Measurements from ENCODE around the gene CCSER1.
"Not testable (repeated sequence)": the region's sequence is repeated elsewhere in the genome, so short reads cannot be mapped to it uniquely, and the experiment has no call there.

The CCSER1 gene

DNA sequence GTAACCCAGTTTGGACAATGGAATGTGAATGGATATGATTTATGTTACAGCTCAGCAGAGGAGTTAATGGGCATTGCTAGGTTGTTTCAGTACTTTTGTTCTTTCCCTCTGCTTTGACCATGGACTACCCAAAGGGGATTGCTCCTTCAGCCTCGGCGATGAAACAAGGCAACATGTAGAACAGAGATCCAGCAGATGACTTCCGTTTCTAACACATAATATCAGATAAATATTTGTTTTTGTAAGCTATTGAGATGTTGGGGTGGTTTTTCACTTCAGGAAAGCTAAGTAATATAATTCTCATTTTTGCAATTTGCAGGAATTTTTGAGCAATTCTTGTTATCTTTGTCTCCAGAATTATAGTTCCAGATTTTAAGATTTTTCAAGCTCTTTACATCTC, 1241.9 kb downstream of the CCSER1 start:
- Histone ChIP-seq H2AFZ (ENCODE audit: low read depth, low read length) (no peak overlapping the region), H3K9ac (ENCODE audit: low read depth, low read length) (no peak overlapping the region), H3K4me3 (ENCODE audit: low read depth in 1 of 2, low read length in 2 of 2) (no peak overlapping the region), H3K4me2 (ENCODE audit: insufficient read depth, low read length) (no peak overlapping the region), H4K20me1 (ENCODE audit: insufficient read depth, low read length) (no peaks in the 10 kb centered on the region), H3K27ac (ENCODE audit: low read length) (no peak overlapping the region), H3K27me3 (ENCODE audit: insufficient read depth, low read length, poor library complexity) (no peaks in the 10 kb centered on the region), H3K36me3 (ENCODE audit: insufficient read depth, low read length) (no peaks in the 10 kb centered on the region), H3K9me3 (ENCODE audit: insufficient read depth, low read length, severe bottlenecking) (no peaks in the 10 kb centered on the region), H3K4me1 (ENCODE audit: insufficient read depth, low read length) (no peaks in the 10 kb centered on the region), H3K79me2 (ENCODE audit: insufficient read depth, low read length) (no peaks in the 10 kb centered on the region)
- DNase-seq (no peak), ATAC-seq (ENCODE audit: insufficient read depth, low read depth) (no peak)
- TF ChIP-seq, protein P1, sequence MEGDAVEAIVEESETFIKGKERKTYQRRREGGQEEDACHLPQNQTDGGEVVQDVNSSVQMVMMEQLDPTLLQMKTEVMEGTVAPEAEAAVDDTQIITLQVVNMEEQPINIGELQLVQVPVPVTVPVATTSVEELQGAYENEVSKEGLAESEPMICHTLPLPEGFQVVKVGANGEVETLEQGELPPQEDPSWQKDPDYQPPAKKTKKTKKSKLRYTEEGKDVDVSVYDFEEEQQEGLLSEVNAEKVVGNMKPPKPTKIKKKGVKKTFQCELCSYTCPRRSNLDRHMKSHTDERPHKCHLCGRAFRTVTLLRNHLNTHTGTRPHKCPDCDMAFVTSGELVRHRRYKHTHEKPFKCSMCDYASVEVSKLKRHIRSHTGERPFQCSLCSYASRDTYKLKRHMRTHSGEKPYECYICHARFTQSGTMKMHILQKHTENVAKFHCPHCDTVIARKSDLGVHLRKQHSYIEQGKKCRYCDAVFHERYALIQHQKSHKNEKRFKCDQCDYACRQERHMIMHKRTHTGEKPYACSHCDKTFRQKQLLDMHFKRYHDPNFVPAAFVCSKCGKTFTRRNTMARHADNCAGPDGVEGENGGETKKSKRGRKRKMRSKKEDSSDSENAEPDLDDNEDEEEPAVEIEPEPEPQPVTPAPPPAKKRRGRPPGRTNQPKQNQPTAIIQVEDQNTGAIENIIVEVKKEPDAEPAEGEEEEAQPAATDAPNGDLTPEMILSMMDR (IDR thresholded peaks at IDR 0.05; ENCODE audit: borderline replicate concordance, extremely low read depth, low read length, poor library complexity, severe bottlenecking), result no peak
- TF ChIP-seq EZH2 (IDR thresholded peaks at IDR 0.05; ENCODE audit: borderline replicate concordance, low read depth, low read length, severe bottlenecking), result no peak

DNA sequence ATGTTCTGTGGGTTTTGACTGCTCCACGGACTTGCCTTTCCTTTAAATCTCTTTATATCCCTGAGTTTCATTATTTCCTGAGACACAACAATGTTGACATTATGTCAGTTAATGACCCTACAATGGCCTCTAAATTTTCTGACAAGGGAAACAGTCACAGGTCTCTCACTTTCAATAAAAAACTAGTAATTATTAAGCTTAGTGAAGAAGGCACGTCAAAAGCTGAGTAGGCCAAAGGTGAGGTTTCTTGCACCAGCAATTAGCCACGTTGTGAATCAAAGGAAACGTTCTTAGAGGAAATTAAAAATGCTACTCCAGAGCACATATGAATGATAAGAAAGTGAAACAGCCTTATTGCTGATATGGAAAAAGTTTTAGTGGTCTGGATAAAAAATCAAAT, 1246.4 kb downstream of the CCSER1 start:
- Histone ChIP-seq H3K4me2 (ENCODE audit: insufficient read depth, low read length) (no peak overlapping the region), H3K36me3 (ENCODE audit: insufficient read depth, low read length) (no peaks in the 10 kb centered on the region), H2AFZ (ENCODE audit: low read depth, low read length) (no peak overlapping the region), H3K27me3 (ENCODE audit: insufficient read depth, low read length, poor library complexity) (no peaks in the 10 kb centered on the region), H3K9ac (ENCODE audit: low read depth, low read length) (no peak overlapping the region), H3K9me3 (ENCODE audit: insufficient read depth, low read length, severe bottlenecking) (no peaks in the 10 kb centered on the region), H3K27ac (ENCODE audit: low read length) (no peak overlapping the region), H4K20me1 (ENCODE audit: insufficient read depth, low read length) (no peaks in the 10 kb centered on the region), H3K79me2 (ENCODE audit: insufficient read depth, low read length) (no peaks in the 10 kb centered on the region), H3K4me3 (ENCODE audit: low read depth in 1 of 2, low read length in 2 of 2) (no peak overlapping the region), H3K4me1 (ENCODE audit: insufficient read depth, low read length) (no peaks in the 10 kb centered on the region)
- DNase-seq (no peak), ATAC-seq (ENCODE audit: insufficient read depth, low read depth) (no peak)
- no peak for TF ChIP-seq EZH2 (IDR thresholded peaks at IDR 0.05; ENCODE audit: borderline replicate concordance, low read depth, low read length, severe bottlenecking)

DNA sequence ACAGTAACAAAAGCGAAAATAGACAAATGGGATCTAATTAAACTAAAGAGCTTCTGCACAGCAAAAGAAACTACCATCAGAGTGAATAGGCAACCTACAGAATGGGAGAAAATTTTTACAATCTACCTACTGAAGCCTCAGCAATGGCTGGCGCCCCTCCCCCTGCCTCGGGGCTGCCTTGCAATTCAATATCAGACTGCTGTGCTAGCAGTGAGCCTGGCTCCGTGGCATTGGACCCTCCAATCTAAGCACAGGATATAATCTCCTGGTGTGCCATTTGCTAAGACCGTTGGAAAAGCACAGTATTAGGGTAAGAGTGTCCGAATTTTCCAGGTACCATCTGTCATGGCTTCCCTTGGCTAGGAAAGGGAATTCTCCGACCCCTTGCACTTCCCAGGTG, 1278.2 kb downstream of the CCSER1 start:
- H3K79me2 ChIP-seq (ENCODE audit: insufficient read depth, low read length); H3K4me2 ChIP-seq (ENCODE audit: insufficient read depth, low read length); H3K9ac ChIP-seq (ENCODE audit: low read depth, low read length); DNase-seq; H3K27ac ChIP-seq (ENCODE audit: low read length); H3K9me3 ChIP-seq (ENCODE audit: insufficient read depth, low read length, severe bottlenecking); H3K36me3 ChIP-seq (ENCODE audit: insufficient read depth, low read length); H2AFZ ChIP-seq (ENCODE audit: low read depth, low read length); H3K4me3 ChIP-seq (ENCODE audit: low read depth in 1 of 2, low read length in 2 of 2); H3K4me1 ChIP-seq (ENCODE audit: insufficient read depth, low read length); H4K20me1 ChIP-seq (ENCODE audit: insufficient read depth, low read length); ATAC-seq (ENCODE audit: insufficient read depth, low read depth); H3K27me3 ChIP-seq (ENCODE audit: insufficient read depth, low read length, poor library complexity): not testable (repeated sequence)

DNA sequence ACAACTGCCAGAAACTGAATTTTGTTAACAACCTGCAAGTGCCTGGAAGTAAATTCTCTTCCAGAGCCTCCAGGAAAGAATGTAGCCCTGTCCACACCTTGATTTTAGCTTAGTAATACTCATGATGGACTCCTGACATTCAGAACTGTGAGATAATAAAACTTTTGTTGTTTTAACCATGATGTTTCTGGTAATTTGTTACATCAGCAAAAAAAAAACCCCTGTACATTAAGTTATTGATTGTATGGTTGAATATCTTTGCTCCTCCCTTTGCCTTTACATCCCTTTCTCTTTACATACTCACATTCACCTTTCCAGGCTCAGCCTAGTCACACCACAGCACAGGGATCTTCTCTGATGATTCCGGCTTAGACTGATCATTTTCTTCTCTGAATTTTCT, 1294.8 kb downstream of the CCSER1 start:
- no peak overlapping the region for H3K27ac ChIP-seq (ENCODE audit: low read length)
- H3K9ac ChIP-seq (ENCODE audit: low read depth, low read length), result no peak overlapping the region
- no peak overlapping the region for H3K4me3 ChIP-seq (ENCODE audit: low read depth in 1 of 2, low read length in 2 of 2)
- ATAC-seq (ENCODE audit: insufficient read depth, low read depth), result no peak
- H3K36me3 ChIP-seq (ENCODE audit: insufficient read depth, low read length), result no peaks in the 10 kb centered on the region
- H3K4me2 ChIP-seq (ENCODE audit: insufficient read depth, low read length), result no peak overlapping the region
- no peaks in the 10 kb centered on the region for H4K20me1 ChIP-seq (ENCODE audit: insufficient read depth, low read length)
- TF ChIP-seq, protein P1 (IDR thresholded peaks at IDR 0.05; ENCODE audit: borderline replicate concordance, extremely low read depth, low read length, poor library complexity, severe bottlenecking), result no peak
- TF ChIP-seq EZH2 (IDR thresholded peaks at IDR 0.05; ENCODE audit: borderline replicate concordance, low read depth, low read length, severe bottlenecking), result no peak
- DNase-seq, result no peak
- no peaks in the 10 kb centered on the region for H3K27me3 ChIP-seq (ENCODE audit: insufficient read depth, low read length, poor library complexity)
- H2AFZ ChIP-seq (ENCODE audit: low read depth, low read length), result no peak overlapping the region
- H3K4me1 ChIP-seq (ENCODE audit: insufficient read depth, low read length), result no peaks in the 10 kb centered on the region
- no peaks in the 10 kb centered on the region for H3K79me2 ChIP-seq (ENCODE audit: insufficient read depth, low read length)
- peaks cover 5% of the 10 kb centered on the region for H3K9me3 ChIP-seq (ENCODE audit: insufficient read depth, low read length, severe bottlenecking)
